ENCODE results near the gene CDC25A.
A peak's percentile ranks its signal among the peaks of the same experiment; 100 is the strongest.
"Not testable (repeated sequence)": the region's sequence is repeated elsewhere in the genome, so short reads cannot be mapped to it uniquely, and the experiment has no call there.

CDC25A gene

DNA sequence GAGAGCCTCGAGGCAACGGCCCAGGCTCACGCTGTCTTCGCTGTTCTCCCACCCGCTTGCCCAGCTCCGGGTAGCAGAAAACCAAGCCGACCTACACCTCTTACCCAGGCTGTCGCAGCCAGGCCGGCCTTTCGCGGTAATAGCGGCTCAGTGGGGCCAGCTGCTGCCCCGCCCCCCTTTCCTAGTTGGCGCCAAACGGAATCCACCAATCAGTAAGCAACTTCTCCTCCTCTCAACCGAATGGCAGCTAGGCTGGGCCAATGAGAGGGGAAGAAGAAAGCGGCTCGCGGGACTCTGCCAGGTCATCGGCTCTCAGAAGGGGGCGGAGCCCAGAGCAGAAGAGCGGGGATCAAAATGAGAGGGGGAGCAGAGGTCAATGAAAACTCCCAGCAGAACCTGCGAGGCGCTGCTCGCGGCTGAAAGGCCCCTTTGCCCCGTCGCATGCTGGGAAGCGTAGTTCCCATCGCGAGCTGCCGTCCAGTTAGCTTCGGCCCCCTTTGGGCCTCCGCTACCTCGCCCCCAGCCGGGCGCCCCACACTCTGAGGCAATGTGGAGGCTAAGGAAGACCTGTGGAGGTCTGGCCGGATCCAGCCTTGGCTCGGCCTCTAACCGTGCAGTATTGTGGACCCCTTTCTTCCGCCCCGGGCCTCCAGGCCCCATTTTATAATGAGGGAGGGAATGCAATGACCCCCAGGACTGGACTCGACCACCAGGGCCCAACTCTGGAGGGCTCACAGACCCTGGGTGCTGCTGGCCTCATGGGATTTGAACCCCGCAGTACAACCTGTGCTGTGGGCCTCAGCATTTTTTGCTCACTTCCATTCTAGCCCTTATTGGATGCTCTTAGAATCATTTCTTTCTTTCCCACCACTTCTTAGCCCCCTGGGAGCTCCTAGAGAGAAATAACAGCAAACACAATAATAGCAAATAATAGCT, at the start of gene CDC25A:
CDC25A (minus strand) TSS at position 152 of the 936 bp plus-strand sequence. CDS start 470 bp downstream, outside the sequence.
- DNase-seq (ENCODE audit: low read depth in 1 of 2, low spot score in 1 of 2), result peak; percentile 82 to 88

DNA sequence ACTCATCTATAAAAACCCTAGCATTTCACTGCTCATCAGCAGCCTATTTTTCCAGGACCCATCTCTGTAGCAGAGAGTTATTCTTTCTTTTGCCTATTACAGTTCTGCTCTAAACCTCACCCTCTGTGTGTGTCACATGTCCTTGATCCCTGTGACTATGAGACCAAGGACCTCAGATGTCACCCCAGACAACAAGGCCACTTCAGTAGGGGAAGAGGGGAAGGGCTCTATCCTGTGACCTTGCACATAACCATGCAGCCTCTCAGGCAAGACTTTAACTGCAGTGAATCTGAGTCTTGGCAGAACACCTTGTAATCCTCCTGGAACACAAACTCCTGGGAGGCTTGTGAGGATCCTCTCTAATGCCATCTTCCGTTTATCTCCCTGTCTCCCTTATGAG, 48.3 kb upstream of the CDC25A start:
- no peak for DNase-seq (ENCODE audit: low read depth in 1 of 2, low spot score in 1 of 2)

DNA sequence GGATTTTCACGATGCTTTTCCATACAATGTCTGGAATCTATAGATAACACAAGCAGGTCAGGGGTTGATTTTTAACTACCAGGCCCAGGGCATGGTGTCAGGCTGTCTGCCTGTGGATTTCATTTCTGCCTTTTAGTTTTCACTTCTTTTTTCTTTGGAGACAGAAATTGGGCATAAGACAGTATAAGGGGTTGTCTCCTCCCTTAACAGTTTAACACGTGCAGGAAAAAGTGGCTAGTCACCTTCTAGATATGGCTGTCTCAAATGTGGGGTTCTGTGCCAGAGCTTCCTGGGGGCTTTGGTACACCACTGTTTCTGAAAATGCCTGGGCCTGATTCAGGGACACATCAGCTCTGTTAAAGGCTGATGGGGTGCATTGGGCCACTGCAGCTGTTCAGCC, 45.3 kb upstream of the CDC25A start:
- no peak for DNase-seq (ENCODE audit: low read depth in 1 of 2, low spot score in 1 of 2)

DNA sequence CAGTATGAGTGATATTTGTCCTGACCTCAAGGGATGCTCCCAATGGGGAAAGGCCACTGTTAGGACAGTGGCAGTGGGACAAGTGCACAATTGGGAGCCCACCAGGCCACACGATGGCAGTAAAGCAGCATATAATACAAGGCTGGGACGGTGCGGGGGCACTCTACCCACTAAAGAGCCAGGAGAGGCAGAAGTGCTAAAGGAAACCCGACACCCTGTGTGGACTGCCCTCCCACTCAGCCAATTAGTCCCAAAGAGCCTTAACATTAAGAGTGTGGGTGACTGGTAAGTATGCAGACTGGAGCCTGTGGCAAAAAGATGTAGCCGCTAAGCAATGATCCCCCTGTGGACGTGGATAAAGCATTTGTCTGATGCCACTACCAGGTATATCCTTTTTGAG, 44.5 kb upstream of the CDC25A start:
- DNase-seq (ENCODE audit: low read depth in 1 of 2, low spot score in 1 of 2), result peak in 1 of 2 donors; percentile 25

DNA sequence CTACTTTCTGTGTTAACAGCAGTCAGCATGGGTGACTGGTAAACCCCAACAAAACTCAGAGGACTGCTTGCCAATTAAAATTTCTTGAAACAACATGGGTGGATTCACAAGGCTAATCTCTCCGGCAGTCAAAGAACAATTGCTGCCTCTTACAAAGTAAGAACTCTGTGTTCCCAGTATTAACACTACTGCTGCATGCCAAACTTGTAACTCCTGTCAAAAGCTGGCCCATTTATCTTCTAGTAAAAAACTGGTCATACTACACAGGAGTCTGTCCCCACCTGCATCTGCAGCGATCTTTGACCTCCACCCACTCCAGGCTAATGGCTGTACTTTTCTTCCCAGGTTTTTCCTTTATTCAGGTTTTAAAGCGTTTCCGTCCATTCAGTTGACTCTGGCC, 44.0 kb upstream of the CDC25A start:
- no peak for DNase-seq (ENCODE audit: low read depth in 1 of 2, low spot score in 1 of 2)

DNA sequence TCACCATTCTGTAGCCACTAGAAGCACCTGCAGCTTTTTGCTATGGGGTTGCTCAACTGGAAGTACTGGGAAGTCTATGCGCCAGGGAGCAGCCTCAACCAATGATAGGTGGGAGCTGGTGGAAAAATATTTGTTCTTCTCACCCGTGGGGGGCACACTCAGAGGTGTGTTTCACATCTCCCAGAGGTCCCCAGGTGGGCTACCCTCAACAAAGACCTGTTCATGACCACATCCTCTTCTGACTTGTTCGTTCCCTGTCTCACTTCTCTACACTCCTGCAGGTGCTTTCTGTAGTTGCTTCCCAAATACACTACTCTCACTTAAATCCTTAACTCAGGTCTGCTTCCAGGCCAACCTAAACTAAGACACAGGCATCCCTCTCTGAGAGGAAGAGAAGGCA, 38.7 kb upstream of the CDC25A start:
- DNase-seq (ENCODE audit: low read depth in 1 of 2, low spot score in 1 of 2), result no peak

DNA sequence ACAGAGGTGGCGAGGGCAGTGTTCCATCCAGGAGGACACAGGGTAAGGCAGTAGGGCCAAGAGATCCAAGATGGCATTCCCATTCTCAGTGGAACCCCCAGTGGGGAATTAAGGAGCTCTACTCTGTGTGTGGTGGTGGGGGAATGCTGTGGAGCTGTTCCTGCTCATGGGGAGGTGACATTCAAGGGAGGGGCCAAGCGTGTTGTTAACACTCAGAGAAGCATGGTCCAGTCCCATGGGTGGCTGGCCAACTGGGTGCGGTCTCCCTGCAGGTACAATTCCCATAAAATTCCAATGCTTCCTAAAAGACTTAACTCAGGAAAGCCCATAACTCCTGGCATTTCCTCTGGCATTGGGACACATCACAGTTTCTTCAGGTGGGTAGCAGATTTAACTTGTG, 37.4 kb upstream of the CDC25A start:
- DNase-seq (ENCODE audit: low read depth in 1 of 2, low spot score in 1 of 2), result no peak

DNA sequence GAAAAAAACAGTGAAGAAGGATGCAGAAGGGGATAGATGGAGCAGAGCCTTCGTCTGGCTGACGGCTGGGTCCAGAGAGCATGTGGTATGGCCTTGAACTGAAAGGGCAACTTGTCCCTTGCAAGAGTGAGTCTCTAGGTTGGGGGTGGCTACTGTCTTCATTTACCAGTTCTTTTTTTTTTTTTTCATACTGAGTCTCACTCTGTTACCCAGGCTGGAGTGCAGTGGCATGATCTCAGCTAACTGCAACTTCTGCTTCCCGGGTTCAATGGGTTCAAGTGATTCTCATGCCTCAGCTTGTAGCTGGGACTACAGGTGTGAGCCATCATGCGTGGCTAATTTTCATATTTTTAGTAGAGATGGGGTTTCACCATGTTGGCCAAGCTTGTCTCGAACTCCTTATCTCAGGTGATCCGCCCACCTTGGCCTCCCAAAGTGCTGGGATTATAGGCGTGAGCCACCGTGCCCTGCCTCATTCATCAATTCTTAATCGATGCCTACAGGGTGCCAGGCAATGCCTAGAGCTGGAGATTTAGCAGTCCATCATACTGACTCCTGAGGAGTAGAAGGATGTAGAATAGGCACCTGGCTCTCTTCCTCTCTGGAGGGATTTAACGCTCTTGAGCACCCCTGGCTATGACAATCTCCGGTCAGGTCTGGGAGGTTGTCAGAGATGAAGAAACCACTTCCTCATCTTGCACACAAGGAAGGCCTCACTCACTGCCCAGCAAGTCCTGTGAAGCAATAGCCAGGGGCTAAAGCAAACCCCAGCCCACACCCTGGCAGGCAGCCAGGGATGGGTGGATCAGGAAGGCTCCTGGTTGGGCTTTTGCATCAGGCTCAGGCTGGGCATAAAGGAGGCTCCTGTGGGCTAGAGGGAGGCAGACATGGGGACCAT, 34.6 kb upstream of the CDC25A start, which contains the start of gene CAMP:
CAMP (plus strand) TSS at position 880 of the 898 bp plus-strand sequence; CDS start at position 897, 17 bp downstream.
- DNase-seq (ENCODE audit: low read depth in 1 of 2, low spot score in 1 of 2), result no peak

DNA sequence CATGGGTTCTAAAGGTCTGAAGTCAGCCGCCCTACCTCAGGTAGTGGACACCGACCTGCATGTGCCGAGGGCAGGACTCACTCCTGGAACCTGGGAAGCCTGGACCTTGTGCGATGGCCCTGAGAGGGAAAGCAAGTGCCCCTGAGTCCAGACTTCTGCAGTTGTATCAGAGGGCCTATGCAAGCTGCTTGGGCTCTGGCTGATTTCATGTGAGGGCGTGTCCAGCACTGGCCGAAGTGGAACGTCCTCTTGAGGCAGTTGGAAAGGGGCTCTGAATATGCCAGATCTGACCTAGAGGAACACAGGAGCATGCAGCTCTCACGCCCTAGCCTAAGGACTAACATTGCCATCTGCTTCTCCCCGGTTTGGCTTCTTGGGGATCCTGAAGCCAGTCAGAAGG, 32.5 kb upstream of the CDC25A start:
- DNase-seq (ENCODE audit: low read depth in 1 of 2, low spot score in 1 of 2), result no peak

DNA sequence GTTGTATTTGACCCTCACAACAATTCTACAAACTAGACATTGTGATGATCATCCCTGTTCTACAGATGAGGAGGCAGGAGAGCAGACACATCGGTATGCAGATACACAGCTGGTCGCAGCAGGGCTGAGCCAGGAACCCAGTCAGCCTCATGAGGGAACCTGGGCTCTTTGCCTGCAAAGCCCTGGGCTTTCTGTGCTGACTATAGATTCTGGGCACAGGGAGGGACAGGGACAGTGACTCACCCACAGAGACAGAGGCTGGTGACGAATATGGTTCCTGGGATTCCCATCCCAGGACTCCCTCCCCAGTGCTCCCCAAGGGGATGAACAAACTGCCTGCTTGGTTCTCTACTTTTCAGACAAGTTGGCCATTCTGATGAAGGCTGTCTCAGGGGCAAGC, 31.3 kb upstream of the CDC25A start:
- no peak for DNase-seq (ENCODE audit: low read depth in 1 of 2, low spot score in 1 of 2)

DNA sequence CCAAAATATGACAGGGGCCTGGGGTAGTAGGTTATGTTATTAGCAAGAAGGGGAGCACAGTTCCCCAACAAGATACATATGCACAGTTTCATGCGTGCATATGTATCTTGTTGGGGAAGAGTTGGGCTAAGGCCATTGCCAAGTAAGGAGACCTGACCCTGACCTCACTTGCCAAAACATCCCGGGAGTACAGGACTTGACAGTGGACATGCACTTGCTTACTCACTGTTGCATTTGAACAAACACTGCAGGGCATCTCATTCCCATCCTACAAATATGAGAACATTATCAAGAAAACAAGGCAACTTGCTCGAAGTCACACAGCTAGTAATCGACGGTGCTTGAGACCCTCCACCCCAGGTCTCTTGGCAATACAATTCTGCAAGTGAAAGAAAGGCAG, 30.3 kb upstream of the CDC25A start:
- no peak for DNase-seq (ENCODE audit: low read depth in 1 of 2, low spot score in 1 of 2)

DNA sequence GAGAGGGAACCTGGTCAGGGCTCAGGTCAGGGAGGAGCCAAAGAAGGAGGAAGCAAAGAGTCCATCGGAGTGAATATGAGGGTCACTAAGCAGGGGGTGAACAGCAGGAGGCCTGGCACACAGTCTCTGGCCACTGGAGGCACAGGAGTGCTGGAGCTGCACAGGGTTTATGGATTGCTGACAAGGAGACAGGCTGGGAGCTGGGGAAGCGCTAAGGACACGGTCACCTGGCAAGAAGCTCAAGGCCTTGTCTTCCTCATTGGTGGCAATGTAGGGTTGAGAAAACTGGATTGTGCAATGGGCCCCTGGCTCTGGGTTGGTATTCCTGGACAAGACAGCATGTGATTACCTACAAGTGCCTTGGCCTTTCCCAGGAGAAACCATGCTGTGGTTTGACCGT, 29.2 kb upstream of the CDC25A start:
- no peak for DNase-seq (ENCODE audit: low read depth in 1 of 2, low spot score in 1 of 2)

DNA sequence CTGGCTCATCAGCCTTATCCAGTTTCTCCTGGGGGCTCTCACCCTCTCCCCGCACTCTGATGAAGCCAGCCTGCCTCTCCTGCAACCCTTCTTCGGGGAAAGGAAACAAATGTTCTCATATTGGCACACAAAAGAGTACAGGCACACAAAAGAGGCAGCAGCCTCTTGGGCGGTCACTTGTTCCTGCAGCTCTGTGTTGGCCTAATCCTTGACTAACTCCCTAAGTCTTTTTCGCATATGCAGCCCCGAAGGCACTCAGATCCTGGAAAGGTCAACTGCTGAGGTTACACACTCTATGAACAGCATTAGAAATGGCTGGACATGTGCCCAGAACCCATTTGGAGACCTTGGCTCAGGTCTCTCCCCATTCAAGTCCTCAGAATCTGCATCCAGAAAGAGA, 27.7 kb upstream of the CDC25A start:
- DNase-seq (ENCODE audit: low read depth in 1 of 2, low spot score in 1 of 2), result no peak

DNA sequence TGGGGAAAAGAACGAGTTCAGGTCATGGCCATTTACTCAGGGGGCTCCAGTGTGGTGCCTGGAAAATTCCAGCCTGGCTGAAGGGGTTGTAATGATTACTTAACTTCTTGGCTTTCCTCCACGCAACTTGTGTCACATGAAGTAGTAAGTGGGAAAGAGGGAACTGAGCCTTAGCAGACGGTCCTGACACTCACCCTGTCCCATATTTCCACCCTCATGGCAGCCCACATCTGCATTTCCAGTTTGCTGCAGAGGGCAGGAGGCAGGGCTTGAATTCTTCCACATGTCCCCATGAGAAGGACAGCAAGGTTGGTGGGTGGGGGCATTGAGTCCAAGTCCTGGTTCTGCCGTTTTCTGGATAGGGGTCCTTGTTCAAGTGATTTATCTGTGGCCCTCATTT, 27.2 kb upstream of the CDC25A start:
- no peak for DNase-seq (ENCODE audit: low read depth in 1 of 2, low spot score in 1 of 2)

DNA sequence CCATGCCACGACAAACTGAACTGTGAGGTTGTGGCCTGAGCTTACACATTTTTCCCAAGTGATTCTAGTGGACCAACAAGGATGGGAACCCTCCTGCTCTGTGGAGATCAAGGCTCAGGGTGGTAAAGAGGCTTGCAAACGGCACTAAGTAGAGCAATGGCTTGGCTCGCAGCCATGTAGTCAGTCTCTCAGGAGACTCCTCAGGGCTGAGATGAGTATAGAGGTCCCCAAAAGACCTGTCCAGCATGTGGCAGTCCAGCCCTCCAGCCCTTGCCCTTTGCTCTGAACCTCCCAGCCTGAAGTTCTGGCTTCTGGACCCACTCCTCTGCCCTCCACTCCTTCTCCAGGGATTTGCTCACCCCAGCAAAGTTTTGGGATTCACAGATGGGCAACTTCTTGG, 26.8 kb upstream of the CDC25A start:
- no peak for DNase-seq (ENCODE audit: low read depth in 1 of 2, low spot score in 1 of 2)

DNA sequence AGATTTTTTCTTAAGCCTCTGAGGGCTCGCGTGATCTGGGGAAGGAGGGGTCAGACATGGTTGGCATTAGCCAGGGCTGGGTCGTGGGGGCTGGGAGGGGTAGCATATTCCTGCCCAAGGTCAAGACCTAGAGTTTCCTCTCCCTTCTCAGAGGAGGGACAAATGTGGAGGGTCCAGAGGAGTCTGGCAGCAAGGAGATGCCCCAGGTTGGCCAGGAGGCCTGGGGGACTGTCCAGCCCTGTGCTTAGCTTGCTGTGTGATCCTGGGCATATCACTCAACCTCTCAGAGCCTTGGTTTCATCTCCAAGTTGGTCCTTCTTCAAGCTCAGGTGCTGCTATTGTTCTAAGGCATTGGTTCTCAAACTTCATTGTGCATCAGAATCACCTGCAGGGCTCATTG, 26.0 kb upstream of the CDC25A start:
- DNase-seq (ENCODE audit: low read depth in 1 of 2, low spot score in 1 of 2), result no peak

DNA sequence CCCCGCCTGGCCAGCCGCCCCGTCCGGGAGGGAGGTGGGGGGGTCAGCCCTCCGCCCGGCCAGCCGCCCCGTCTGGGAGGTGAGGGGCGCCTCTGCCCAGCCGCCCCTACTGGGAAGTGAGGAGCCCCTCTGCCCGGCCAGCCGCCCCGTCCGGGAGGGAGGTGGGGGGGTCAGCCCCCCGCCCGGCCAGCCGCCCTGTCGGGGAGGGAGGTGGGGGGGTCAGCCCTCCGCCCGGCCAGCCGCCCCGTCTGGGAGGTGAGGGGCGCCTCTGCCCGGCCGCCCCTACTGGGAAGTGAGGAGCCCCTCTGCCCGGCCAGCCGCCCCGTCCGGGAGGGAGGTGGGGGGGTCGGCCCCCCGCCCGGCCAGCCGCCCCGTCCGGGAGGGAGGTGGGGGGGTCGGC, 23.6 kb upstream of the CDC25A start:
- not testable (repeated sequence) for DNase-seq (ENCODE audit: low read depth in 1 of 2, low spot score in 1 of 2)

DNA sequence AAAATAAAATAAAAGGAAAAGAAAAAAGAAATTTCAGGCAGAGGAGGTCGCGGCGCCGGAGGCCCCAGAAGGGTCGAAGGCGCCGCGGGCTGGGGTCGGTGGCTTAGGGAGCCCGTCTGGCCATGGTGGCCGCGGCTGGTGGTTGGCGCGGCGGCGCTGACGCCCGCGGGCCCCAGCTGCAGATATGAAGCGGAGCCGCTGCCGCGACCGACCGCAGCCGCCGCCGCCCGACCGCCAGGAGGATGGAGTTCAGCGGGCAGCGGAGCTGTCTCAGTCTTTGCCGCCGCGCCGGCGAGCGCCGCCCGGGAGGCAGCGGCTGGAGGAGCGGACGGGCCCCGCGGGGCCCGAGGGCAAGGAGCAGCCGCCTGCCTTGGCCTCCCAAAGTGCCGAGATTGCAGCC, 22.3 kb upstream of the CDC25A start:
- DNase-seq (ENCODE audit: low read depth in 1 of 2, low spot score in 1 of 2), result not testable (repeated sequence)

DNA sequence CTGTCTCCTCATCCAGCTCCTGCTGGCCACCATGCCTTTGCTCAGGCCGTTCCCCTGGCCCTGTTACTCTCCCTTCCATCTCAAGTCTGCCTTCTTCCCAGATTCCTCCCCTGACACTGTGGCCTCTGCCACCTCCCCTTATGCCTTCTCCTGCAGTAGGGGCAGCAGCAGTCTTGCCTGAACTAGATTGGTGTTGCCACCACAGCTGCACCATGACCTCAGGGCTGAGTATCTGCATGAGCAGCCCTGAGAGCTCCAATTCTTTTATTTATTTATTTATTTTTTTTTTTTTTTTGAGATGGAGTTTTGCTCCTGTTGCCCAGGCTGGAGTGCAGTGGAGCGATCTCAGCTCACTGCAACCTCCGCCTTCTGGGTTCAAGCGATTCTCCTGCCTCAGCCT, 21.2 kb upstream of the CDC25A start:
- no peak for DNase-seq (ENCODE audit: low read depth in 1 of 2, low spot score in 1 of 2)

DNA sequence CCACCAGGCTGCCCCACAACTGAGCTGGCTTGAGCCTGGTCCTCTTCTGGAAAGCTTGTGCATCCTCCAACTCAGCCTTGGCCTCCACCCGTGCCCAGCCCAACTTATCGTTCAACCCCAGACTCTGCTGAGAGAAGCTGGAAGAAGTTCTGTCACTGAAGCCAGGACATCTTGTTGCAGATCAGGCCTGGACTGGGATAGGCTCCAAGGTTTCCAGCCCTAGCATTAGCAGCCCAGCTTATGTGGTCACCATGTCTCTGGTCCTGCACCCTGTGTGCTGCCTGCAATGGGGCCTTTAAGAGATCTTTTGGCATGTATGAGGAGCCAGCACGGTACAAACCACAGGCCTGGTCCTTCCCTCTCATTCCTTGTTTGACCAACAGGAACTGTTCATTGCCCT, 19.9 kb upstream of the CDC25A start:
- no peak for DNase-seq (ENCODE audit: low read depth in 1 of 2, low spot score in 1 of 2)

DNA sequence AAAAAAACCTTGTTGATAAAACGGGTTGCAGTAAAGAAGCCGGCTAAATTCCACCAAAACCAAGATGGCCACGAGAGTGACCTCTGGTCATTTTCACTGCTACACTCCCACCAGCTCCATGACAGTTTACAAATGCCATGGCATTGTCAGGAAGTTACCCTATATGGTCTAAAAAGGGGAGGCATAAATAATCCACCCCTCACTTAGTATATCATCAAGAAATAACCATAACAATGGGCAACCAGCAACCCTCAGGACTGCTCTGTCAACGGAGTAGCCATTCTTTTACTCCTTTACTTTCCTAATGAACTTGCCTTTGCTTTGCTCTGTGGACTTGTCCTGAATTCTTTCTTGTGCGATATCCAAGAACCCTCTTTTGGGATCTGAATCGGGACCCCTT, 14.4 kb upstream of the CDC25A start:
- no peak for DNase-seq (ENCODE audit: low read depth in 1 of 2, low spot score in 1 of 2)

DNA sequence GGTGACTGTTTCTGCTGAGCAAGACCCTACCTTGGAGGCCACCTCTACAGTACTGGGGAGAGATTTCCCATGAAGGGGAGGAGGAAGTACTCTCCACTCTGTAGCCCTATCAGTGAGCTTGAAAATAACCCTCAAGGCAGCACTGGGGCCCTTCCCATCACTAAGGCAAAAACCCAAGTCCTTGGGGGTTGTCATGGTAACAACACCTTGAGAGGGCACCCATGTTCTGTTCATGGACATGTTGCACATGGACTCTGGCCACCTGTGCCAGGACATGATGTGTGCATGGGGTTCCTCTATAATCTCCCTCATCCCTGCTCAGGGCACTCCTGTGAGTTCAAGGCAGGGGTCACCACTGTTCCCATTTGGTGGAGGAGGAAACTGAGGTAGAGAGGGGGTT, 10.9 kb upstream of the CDC25A start:
- DNase-seq (ENCODE audit: low read depth in 1 of 2, low spot score in 1 of 2), result no peak

Measured in activated T-helper 1 cell treated with anti-CD3 and anti-CD28 coated beads, Interleukin-2, amount 50 U/mL, for 16 hours (primary cell).